Measurements from ENCODE around the gene CNKSR3.

CNKSR3 gene

GRCh38 chr6:154536999-154537398 is 26.5 kb upstream of the CNKSR3 start:
- no peak overlapping the region for H3K27ac ChIP-seq (replicated peaks)
- no peak for TF ChIP-seq POLR2AphosphoS5 (IDR thresholded peaks at IDR 0.05; ENCODE audit: low read depth)
- TF ChIP-seq, protein P1, sequence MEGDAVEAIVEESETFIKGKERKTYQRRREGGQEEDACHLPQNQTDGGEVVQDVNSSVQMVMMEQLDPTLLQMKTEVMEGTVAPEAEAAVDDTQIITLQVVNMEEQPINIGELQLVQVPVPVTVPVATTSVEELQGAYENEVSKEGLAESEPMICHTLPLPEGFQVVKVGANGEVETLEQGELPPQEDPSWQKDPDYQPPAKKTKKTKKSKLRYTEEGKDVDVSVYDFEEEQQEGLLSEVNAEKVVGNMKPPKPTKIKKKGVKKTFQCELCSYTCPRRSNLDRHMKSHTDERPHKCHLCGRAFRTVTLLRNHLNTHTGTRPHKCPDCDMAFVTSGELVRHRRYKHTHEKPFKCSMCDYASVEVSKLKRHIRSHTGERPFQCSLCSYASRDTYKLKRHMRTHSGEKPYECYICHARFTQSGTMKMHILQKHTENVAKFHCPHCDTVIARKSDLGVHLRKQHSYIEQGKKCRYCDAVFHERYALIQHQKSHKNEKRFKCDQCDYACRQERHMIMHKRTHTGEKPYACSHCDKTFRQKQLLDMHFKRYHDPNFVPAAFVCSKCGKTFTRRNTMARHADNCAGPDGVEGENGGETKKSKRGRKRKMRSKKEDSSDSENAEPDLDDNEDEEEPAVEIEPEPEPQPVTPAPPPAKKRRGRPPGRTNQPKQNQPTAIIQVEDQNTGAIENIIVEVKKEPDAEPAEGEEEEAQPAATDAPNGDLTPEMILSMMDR (IDR thresholded peaks at IDR 0.05; ENCODE audit: insufficient read depth, low read length): no peak
- TF ChIP-seq SPI1 (IDR thresholded peaks at IDR 0.05; ENCODE audit: borderline replicate concordance, low read depth): no peak
- no peak for TF ChIP-seq GABPA (IDR thresholded peaks at IDR 0.05; ENCODE audit: low read depth)
- TF ChIP-seq, protein P2, sequence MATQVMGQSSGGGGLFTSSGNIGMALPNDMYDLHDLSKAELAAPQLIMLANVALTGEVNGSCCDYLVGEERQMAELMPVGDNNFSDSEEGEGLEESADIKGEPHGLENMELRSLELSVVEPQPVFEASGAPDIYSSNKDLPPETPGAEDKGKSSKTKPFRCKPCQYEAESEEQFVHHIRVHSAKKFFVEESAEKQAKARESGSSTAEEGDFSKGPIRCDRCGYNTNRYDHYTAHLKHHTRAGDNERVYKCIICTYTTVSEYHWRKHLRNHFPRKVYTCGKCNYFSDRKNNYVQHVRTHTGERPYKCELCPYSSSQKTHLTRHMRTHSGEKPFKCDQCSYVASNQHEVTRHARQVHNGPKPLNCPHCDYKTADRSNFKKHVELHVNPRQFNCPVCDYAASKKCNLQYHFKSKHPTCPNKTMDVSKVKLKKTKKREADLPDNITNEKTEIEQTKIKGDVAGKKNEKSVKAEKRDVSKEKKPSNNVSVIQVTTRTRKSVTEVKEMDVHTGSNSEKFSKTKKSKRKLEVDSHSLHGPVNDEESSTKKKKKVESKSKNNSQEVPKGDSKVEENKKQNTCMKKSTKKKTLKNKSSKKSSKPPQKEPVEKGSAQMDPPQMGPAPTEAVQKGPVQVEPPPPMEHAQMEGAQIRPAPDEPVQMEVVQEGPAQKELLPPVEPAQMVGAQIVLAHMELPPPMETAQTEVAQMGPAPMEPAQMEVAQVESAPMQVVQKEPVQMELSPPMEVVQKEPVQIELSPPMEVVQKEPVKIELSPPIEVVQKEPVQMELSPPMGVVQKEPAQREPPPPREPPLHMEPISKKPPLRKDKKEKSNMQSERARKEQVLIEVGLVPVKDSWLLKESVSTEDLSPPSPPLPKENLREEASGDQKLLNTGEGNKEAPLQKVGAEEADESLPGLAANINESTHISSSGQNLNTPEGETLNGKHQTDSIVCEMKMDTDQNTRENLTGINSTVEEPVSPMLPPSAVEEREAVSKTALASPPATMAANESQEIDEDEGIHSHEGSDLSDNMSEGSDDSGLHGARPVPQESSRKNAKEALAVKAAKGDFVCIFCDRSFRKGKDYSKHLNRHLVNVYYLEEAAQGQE (IDR thresholded peaks at IDR 0.05; ENCODE audit: insufficient replicate concordance, low read depth): no peak
- no peak for DNase-seq (ENCODE audit: low read depth in 1 of 2, low spot score in 1 of 2)
- no peaks in the 10 kb centered on the region for H3K27me3 ChIP-seq (ENCODE audit: insufficient read depth, poor library complexity, severe bottlenecking)
- H3K4me3 ChIP-seq (replicated peaks; ENCODE audit: insufficient read depth, low read length): no peak overlapping the region

GRCh38 chr6:154536255-154536654 is 25.8 kb upstream of the CNKSR3 start:
- TF ChIP-seq GABPA (IDR thresholded peaks at IDR 0.05; ENCODE audit: low read depth): no peak
- H3K27me3 ChIP-seq (ENCODE audit: insufficient read depth, poor library complexity, severe bottlenecking): no peaks in the 10 kb centered on the region
- no peak for DNase-seq (ENCODE audit: low read depth in 1 of 2, low spot score in 1 of 2)
- no peak overlapping the region for H3K27ac ChIP-seq (replicated peaks)
- no peak overlapping the region for H3K4me3 ChIP-seq (replicated peaks; ENCODE audit: insufficient read depth, low read length)

DNA sequence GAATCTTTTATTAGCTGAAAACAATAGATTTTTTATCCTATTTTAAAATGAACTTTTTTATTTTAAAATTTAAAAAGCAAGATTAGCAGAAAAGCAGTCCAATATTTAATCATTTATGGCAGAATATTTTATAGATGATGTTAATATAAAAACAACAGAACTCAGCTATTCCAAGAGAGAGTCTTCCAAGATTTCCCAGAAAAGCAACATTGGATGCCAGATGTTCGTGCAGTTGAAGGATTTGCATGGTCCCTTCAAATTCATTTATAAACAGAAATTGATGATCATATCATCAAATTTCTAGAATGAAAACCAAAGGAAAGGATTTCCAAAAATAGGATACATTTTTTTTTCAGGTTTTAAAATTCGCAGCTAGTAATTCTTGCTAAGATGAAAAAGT is 25.4 kb upstream of the CNKSR3 start:
- Histone ChIP-seq H3K4me3 (replicated peaks; ENCODE audit: insufficient read depth, low read length) (no peak overlapping the region), H3K27ac (replicated peaks) (no peak overlapping the region), H3K27me3 (ENCODE audit: insufficient read depth, poor library complexity, severe bottlenecking) (no peaks in the 10 kb centered on the region)
- no peak for DNase-seq (ENCODE audit: low read depth in 1 of 2, low spot score in 1 of 2)
- TF ChIP-seq POLR2AphosphoS5 (IDR thresholded peaks at IDR 0.05; ENCODE audit: low read depth) (no peak), SPI1 (IDR thresholded peaks at IDR 0.05; ENCODE audit: borderline replicate concordance, low read depth) (no peak), GABPA (IDR thresholded peaks at IDR 0.05; ENCODE audit: low read depth) (no peak)
- TF ChIP-seq, protein P2 (IDR thresholded peaks at IDR 0.05; ENCODE audit: insufficient replicate concordance, low read depth): no peak
- TF ChIP-seq, protein P1 (IDR thresholded peaks at IDR 0.05; ENCODE audit: insufficient read depth, low read length): no peak

- Histone ChIP-seq H3K4me3 (replicated peaks; ENCODE audit: insufficient read depth, low read length) (no peak overlapping the region), H3K27ac (replicated peaks) (no peak overlapping the region), H3K27me3 (ENCODE audit: insufficient read depth, poor library complexity, severe bottlenecking) (no peaks in the 10 kb centered on the region)
- DNase-seq (ENCODE audit: low read depth in 1 of 2, low spot score in 1 of 2): no peak
- TF ChIP-seq, protein P1 (IDR thresholded peaks at IDR 0.05; ENCODE audit: insufficient read depth, low read length): no peak
- TF ChIP-seq, protein P2 (IDR thresholded peaks at IDR 0.05; ENCODE audit: insufficient replicate concordance, low read depth): no peak
- TF ChIP-seq SPI1 (IDR thresholded peaks at IDR 0.05; ENCODE audit: borderline replicate concordance, low read depth): no peak
- TF ChIP-seq POLR2AphosphoS5 (IDR thresholded peaks at IDR 0.05; ENCODE audit: low read depth): no peak
- TF ChIP-seq GABPA (IDR thresholded peaks at IDR 0.05; ENCODE audit: low read depth): no peak
Observed at GRCh38 chr6:154535147-154535546, 24.7 kb upstream of the CNKSR3 start.

All from HL-60 (cell line).